ENCODE measurements around the gene ARHGEF2.
A peak's percentile ranks its signal among the peaks of the same experiment; 100 is the strongest.

ARHGEF2 gene

GRCh38 chr1:155978325-155978972 is at the start of gene ARHGEF2:
TSS of gene ARHGEF2 (minus strand) at chr1:155978547. CDS start at chr1:155978427, 120 bp downstream.
- peak within 1 kb of the TSS; percentile 95 for H3K4me3 ChIP-seq (ENCODE audit: low read length)
- H3K27me3 ChIP-seq (ENCODE audit: insufficient read depth, low read length) = no peaks in the 10 kb centered on the region
- H3K27ac ChIP-seq (ENCODE audit: low read length) = peak within 1 kb of the TSS; percentile 79
- peak within 1 kb of the TSS; percentile 89 for H3K9ac ChIP-seq (ENCODE audit: low read depth, low read length)
- no peaks in the 10 kb centered on the region for H3K36me3 ChIP-seq (ENCODE audit: insufficient read depth, low read depth, low read length)
- H3K4me1 ChIP-seq (ENCODE audit: insufficient read depth, low read length) = peaks cover 33% of the 10 kb centered on the region
- no peaks in the 10 kb centered on the region for H3K9me3 ChIP-seq (ENCODE audit: insufficient read depth, low read depth, low read length)

- no peaks in the 10 kb centered on the region for H3K4me1 ChIP-seq (ENCODE audit: insufficient read depth, low read length)
- H3K9me3 ChIP-seq (ENCODE audit: insufficient read depth, low read depth, low read length) = no peaks in the 10 kb centered on the region
- H3K4me3 ChIP-seq (ENCODE audit: low read length) = no peak overlapping the region
- H3K9ac ChIP-seq (ENCODE audit: low read depth, low read length) = no peak overlapping the region
- H3K27me3 ChIP-seq (ENCODE audit: insufficient read depth, low read length) = peaks cover 8% of the 10 kb centered on the region
- no peak overlapping the region for H3K27ac ChIP-seq (ENCODE audit: low read length)
- H3K36me3 ChIP-seq (ENCODE audit: insufficient read depth, low read depth, low read length) = no peaks in the 10 kb centered on the region
Measured at GRCh38 chr1:156026588-156026987, 48.2 kb upstream of the ARHGEF2 start.

- H3K27ac ChIP-seq (ENCODE audit: low read length) = no peak overlapping the region
- H3K4me1 ChIP-seq (ENCODE audit: insufficient read depth, low read length) = no peaks in the 10 kb centered on the region
- peaks cover 8% of the 10 kb centered on the region for H3K27me3 ChIP-seq (ENCODE audit: insufficient read depth, low read length)
- H3K36me3 ChIP-seq (ENCODE audit: insufficient read depth, low read depth, low read length) = no peaks in the 10 kb centered on the region
- no peaks in the 10 kb centered on the region for H3K9me3 ChIP-seq (ENCODE audit: insufficient read depth, low read depth, low read length)
- H3K4me3 ChIP-seq (ENCODE audit: low read length) = no peak overlapping the region
- H3K9ac ChIP-seq (ENCODE audit: low read depth, low read length) = no peak overlapping the region
Measured at GRCh38 chr1:156025876-156026275, 47.5 kb upstream of the ARHGEF2 start.

GRCh38 chr1:156024801-156025200 is 46.5 kb upstream of the ARHGEF2 start:
- no peaks in the 10 kb centered on the region for H3K9me3 ChIP-seq (ENCODE audit: insufficient read depth, low read depth, low read length)
- H3K9ac ChIP-seq (ENCODE audit: low read depth, low read length) = no peak overlapping the region
- peaks cover 8% of the 10 kb centered on the region for H3K27me3 ChIP-seq (ENCODE audit: insufficient read depth, low read length)
- H3K4me1 ChIP-seq (ENCODE audit: insufficient read depth, low read length) = 0 out of 2 replicates have a peak, but pooled peaks cover 4% of the 10 kb centered on the region
- no peak overlapping the region for H3K27ac ChIP-seq (ENCODE audit: low read length)
- H3K36me3 ChIP-seq (ENCODE audit: insufficient read depth, low read depth, low read length) = peaks cover 2% of the 10 kb centered on the region; the same call in 1 of the 2 replicates
- no peak overlapping the region for H3K4me3 ChIP-seq (ENCODE audit: low read length)

GRCh38 chr1:156021954-156022353 is 43.6 kb upstream of the ARHGEF2 start:
- Histone ChIP-seq H3K4me3 (ENCODE audit: low read length) (no peak overlapping the region), H3K4me1 (ENCODE audit: insufficient read depth, low read length) (0 out of 2 replicates have a peak, but pooled peaks cover 6% of the 10 kb centered on the region), H3K9me3 (ENCODE audit: insufficient read depth, low read depth, low read length) (no peaks in the 10 kb centered on the region), H3K36me3 (ENCODE audit: insufficient read depth, low read depth, low read length) (peaks cover 23% of the 10 kb centered on the region), H3K27me3 (ENCODE audit: insufficient read depth, low read length) (peaks cover 8% of the 10 kb centered on the region), H3K27ac (ENCODE audit: low read length) (no peak overlapping the region), H3K9ac (ENCODE audit: low read depth, low read length) (no peak overlapping the region)

GRCh38 chr1:156021093-156021428 is 42.7 kb upstream of the ARHGEF2 start:
- peaks cover 32% of the 10 kb centered on the region for H3K36me3 ChIP-seq (ENCODE audit: insufficient read depth, low read depth, low read length)
- H3K4me1 ChIP-seq (ENCODE audit: insufficient read depth, low read length) = 0 out of 2 replicates have a peak, but pooled peaks cover 6% of the 10 kb centered on the region
- no peak overlapping the region for H3K9ac ChIP-seq (ENCODE audit: low read depth, low read length)
- no peaks in the 10 kb centered on the region for H3K9me3 ChIP-seq (ENCODE audit: insufficient read depth, low read depth, low read length)
- peak overlapping the region; percentile 93 for H3K4me3 ChIP-seq (ENCODE audit: low read length)
- peaks cover 8% of the 10 kb centered on the region for H3K27me3 ChIP-seq (ENCODE audit: insufficient read depth, low read length)
- H3K27ac ChIP-seq (ENCODE audit: low read length) = no peak overlapping the region

- Histone ChIP-seq H3K27me3 (ENCODE audit: insufficient read depth, low read length) (peaks cover 8% of the 10 kb centered on the region), H3K4me3 (ENCODE audit: low read length) (peak within 1 kb of the TSS; percentile 93), H3K9ac (ENCODE audit: low read depth, low read length) (peak within 1 kb of the TSS; percentile 88), H3K9me3 (ENCODE audit: insufficient read depth, low read depth, low read length) (no peaks in the 10 kb centered on the region), H3K4me1 (ENCODE audit: insufficient read depth, low read length) (0 out of 2 replicates have a peak, but pooled peaks cover 6% of the 10 kb centered on the region), H3K27ac (ENCODE audit: low read length) (no peak within 1 kb of the TSS), H3K36me3 (ENCODE audit: insufficient read depth, low read depth, low read length) (peaks cover 37% of the 10 kb centered on the region)
Measured at GRCh38 chr1:156020293-156021092, 42.1 kb upstream of the ARHGEF2 start, which contains the start of gene SSR2. TSS of gene SSR2 (minus strand) at chr1:156020951. CDS start at chr1:156020167, 784 bp downstream.

GRCh38 chr1:156019946-156020292 is 41.6 kb upstream of the ARHGEF2 start:
- H3K36me3 ChIP-seq (ENCODE audit: insufficient read depth, low read depth, low read length) = peaks cover 40% of the 10 kb centered on the region
- H3K9ac ChIP-seq (ENCODE audit: low read depth, low read length) = peak overlapping the region; percentile 88; the same call in 1 of the 2 replicates
- no peaks in the 10 kb centered on the region for H3K9me3 ChIP-seq (ENCODE audit: insufficient read depth, low read depth, low read length)
- peaks cover 8% of the 10 kb centered on the region for H3K27me3 ChIP-seq (ENCODE audit: insufficient read depth, low read length)
- H3K4me1 ChIP-seq (ENCODE audit: insufficient read depth, low read length) = 0 out of 2 replicates have a peak, but pooled peaks cover 6% of the 10 kb centered on the region
- no peak overlapping the region for H3K27ac ChIP-seq (ENCODE audit: low read length)
- peak overlapping the region; percentile 93 for H3K4me3 ChIP-seq (ENCODE audit: low read length)

- H3K27ac ChIP-seq (ENCODE audit: low read length) = no peak overlapping the region
- H3K36me3 ChIP-seq (ENCODE audit: insufficient read depth, low read depth, low read length) = peaks cover 88% of the 10 kb centered on the region
- no peak overlapping the region for H3K9ac ChIP-seq (ENCODE audit: low read depth, low read length)
Measured at GRCh38 chr1:156014829-156015228, 36.5 kb upstream of the ARHGEF2 start.

GRCh38 chr1:156012051-156012817 is 33.9 kb upstream of the ARHGEF2 start:
- H3K4me1 ChIP-seq (ENCODE audit: insufficient read depth, low read length) = no peaks in the 10 kb centered on the region
- H3K9me3 ChIP-seq (ENCODE audit: insufficient read depth, low read depth, low read length) = no peaks in the 10 kb centered on the region
- no peaks in the 10 kb centered on the region for H3K27me3 ChIP-seq (ENCODE audit: insufficient read depth, low read length)
- H3K4me3 ChIP-seq (ENCODE audit: low read length) = no peak overlapping the region
- no peak overlapping the region for H3K27ac ChIP-seq (ENCODE audit: low read length)
- no peak overlapping the region for H3K9ac ChIP-seq (ENCODE audit: low read depth, low read length)
- H3K36me3 ChIP-seq (ENCODE audit: insufficient read depth, low read depth, low read length) = peaks cover 83% of the 10 kb centered on the region

More at GRCh38 chr1:156014829-156015228, 36.5 kb upstream of the ARHGEF2 start:
- H3K9me3 ChIP-seq (ENCODE audit: insufficient read depth, low read depth, low read length) = no peaks in the 10 kb centered on the region
- H3K27me3 ChIP-seq (ENCODE audit: insufficient read depth, low read length) = no peaks in the 10 kb centered on the region
- H3K4me1 ChIP-seq (ENCODE audit: insufficient read depth, low read length) = 0 out of 2 replicates have a peak, but pooled peaks cover 2% of the 10 kb centered on the region
- no peak overlapping the region for H3K4me3 ChIP-seq (ENCODE audit: low read length)

GRCh38 chr1:156009404-156009803 is 31.1 kb upstream of the ARHGEF2 start:
- no peaks in the 10 kb centered on the region for H3K9me3 ChIP-seq (ENCODE audit: insufficient read depth, low read depth, low read length)
- no peak overlapping the region for H3K27ac ChIP-seq (ENCODE audit: low read length)
- H3K9ac ChIP-seq (ENCODE audit: low read depth, low read length) = no peak overlapping the region
- no peaks in the 10 kb centered on the region for H3K4me1 ChIP-seq (ENCODE audit: insufficient read depth, low read length)
- peaks cover 59% of the 10 kb centered on the region for H3K36me3 ChIP-seq (ENCODE audit: insufficient read depth, low read depth, low read length)
- no peaks in the 10 kb centered on the region for H3K27me3 ChIP-seq (ENCODE audit: insufficient read depth, low read length)
- no peak overlapping the region for H3K4me3 ChIP-seq (ENCODE audit: low read length)
